ENCODE results near the gene ROBO2. TPM values are rescaled to one million over a fixed set of nuclear protein-coding genes. Genes with fewer than 3 reads are reported as not detected.

Gene ROBO2
- total RNA-seq, 2 donors from 2014 or later = not detected

DNA sequence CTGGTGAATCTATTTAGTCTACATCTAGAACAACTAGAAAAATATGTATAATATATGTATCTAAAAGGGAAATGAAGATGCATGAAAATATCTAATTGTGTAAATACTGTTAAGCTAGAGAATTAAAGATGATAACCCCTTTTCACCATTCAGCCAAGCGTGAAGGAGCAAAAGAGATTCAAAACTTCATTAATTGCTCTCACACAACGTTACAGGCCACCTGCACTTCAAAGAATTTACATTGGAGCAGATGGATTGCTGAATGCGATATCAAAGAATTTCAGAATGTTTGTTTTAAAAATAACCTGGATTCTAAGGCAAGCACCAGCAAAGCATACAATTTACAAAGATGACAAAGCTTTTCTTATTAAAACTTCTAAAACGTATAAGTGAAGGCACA, 243.2 kb downstream of the ROBO2 start:
- no peak overlapping the region for H3K27ac Mint-ChIP-seq

DNA sequence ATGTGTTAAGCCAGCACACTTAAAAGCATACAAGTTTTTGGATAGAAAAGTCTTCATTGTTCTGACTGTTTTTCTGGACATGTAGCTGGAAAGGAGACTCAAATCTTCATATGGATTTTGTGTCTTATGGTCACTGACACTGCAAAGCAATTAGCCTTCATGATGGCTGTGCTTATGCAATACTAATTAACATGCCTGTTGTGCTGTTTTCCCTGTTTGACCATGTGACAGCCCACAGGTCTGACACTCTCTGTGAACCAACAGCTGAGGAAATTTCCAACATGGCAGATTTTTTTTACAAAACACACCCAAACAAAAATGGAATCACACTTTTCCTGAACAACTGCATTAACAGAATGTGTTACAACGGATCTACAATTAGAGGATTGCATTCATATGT, 248.4 kb downstream of the ROBO2 start:
- no peak for DNase-seq
- no peaks in the 10 kb centered on the region for H3K27me3 Mint-ChIP-seq
- no peak for ATAC-seq
- H3K36me3 Mint-ChIP-seq (ENCODE audit: low read depth) = no peaks in the 10 kb centered on the region
- H3K27ac Mint-ChIP-seq = no peak overlapping the region
- no peaks in the 10 kb centered on the region for H3K4me1 Mint-ChIP-seq
- H3K9me3 ChIP-seq (ENCODE audit: control insufficient read depth, low read length, poor library complexity, severe bottlenecking) = no peaks in the 10 kb centered on the region
- no peak overlapping the region for H3K4me3 Mint-ChIP-seq

More for the DNA sequence above, 243.2 kb downstream of the ROBO2 start:
- Mint-ChIP-seq H3K27me3 (no peaks in the 10 kb centered on the region), H3K36me3 (ENCODE audit: low read depth) (no peaks in the 10 kb centered on the region), H3K4me3 (no peak overlapping the region), H3K4me1 (no peaks in the 10 kb centered on the region)
- H3K9me3 ChIP-seq (ENCODE audit: control insufficient read depth, low read length, poor library complexity, severe bottlenecking) = no peaks in the 10 kb centered on the region
- ATAC-seq = no peak
- DNase-seq = no peak

DNA sequence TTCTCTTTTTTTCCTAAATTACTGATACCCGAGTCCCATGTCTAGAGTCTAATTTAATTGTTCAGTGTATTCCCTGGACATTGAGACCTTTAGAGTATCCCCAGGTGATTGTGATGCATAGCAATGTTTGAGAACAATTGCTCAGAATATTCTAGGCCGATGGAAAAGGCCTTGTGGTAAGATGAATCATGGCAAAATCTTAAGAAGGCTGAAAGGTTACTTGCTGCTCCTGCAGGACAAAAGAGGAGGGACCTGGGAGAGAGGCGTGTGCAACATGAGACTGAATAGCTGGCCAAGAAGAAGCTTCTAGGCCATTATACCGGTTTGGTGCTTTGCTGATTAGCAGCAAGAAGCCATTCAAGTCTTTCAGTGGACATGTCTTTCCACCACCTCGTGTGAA, 256.6 kb downstream of the ROBO2 start:
- no peaks in the 10 kb centered on the region for H3K9me3 ChIP-seq (ENCODE audit: control insufficient read depth, low read length, poor library complexity, severe bottlenecking)
- H3K36me3 Mint-ChIP-seq (ENCODE audit: low read depth) = no peaks in the 10 kb centered on the region
- H3K4me1 Mint-ChIP-seq = no peaks in the 10 kb centered on the region
- H3K27ac Mint-ChIP-seq = no peak overlapping the region
- ATAC-seq (no peak), DNase-seq (no peak)
- H3K4me3 Mint-ChIP-seq = no peak overlapping the region
- no peaks in the 10 kb centered on the region for H3K27me3 Mint-ChIP-seq

DNA sequence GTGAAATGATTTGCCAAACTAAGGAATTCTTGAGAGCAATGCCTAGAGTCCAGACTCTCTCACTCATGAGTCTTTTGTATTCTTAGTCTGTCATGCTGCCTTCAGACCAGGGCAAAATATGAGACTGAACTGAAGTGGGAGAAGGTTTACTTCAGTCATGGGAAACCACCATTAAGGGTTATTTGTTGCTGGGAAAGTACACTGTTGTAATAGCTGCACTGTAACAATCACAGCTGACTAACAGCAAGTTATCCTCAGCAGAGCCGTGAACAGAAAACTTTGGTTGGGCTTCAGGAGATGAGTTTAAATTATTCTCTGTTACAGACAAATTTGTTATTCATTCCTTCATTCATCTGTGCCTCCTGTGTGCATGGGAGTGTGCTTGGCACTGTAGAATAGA, 258.5 kb downstream of the ROBO2 start:
- no peaks in the 10 kb centered on the region for H3K27me3 Mint-ChIP-seq
- H3K4me1 Mint-ChIP-seq = no peaks in the 10 kb centered on the region
- H3K27ac Mint-ChIP-seq = no peak overlapping the region
- H3K9me3 ChIP-seq (ENCODE audit: control insufficient read depth, low read length, poor library complexity, severe bottlenecking) = no peaks in the 10 kb centered on the region
- no peak for DNase-seq
- H3K4me3 Mint-ChIP-seq = no peak overlapping the region
- no peak for ATAC-seq
- H3K36me3 Mint-ChIP-seq (ENCODE audit: low read depth) = no peaks in the 10 kb centered on the region

DNA sequence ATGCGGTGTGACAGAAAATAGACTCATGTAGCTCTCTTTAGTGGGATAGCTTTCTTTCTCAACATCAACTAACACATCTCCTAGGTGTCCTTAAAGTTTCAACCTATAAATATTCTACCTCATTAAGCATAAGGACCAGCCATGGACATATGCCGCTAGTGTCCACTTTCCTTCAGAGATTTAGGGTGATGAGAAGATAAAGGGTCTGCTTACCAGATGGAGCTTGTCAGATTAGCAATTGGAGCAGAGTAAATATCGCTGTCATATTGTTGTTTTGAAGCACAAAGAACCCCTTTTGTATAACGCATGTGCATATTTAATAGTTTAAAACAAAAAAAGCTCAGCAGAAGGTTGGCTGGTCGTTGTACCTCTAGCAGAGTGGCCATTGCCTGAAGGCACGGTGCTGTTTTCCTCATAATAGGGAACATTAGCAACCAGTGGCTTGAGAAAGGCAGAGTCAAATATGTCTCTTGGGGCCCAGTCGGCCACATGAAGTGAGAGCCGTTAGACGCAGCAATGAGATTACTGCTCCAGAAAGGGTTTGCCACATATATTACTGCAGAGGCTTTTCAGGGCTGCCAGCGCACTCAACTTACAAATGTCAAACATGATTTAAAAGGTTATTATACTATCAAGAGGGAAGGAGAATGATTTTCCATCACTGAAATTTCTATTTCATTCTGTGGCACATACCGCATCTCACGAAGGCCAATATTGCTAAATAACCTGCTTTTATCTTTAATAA, 264.2 kb downstream of the ROBO2 start:
- DNase-seq = no peak

DNA sequence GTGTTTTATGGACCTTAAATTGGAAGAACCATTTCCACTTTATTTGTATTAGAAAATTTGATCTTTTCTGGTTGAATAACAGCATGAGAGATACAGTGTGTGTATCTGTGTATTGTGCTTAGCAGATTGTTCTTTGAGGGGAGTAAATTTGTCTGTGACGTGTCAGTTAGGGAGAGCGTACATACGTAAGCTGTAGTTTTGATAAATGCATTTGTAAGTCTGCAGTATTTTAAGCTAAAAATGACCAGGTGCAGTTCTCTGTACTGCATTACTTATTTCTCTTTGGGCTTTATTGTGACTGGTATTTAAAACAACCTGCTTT, 264.8 kb downstream of the ROBO2 start:
- ATAC-seq = no peak
- DNase-seq = no peak
- Mint-ChIP-seq H3K27me3 (no peaks in the 10 kb centered on the region), H3K4me3 (no peak overlapping the region), H3K36me3 (ENCODE audit: low read depth) (no peaks in the 10 kb centered on the region), H3K27ac (no peak overlapping the region), H3K4me1 (no peaks in the 10 kb centered on the region)
- H3K9me3 ChIP-seq (ENCODE audit: control insufficient read depth, low read length, poor library complexity, severe bottlenecking) = no peaks in the 10 kb centered on the region

More for the DNA sequence above, 264.2 kb downstream of the ROBO2 start:
- H3K4me3 Mint-ChIP-seq = no peak overlapping the region
- H3K27ac Mint-ChIP-seq = no peak overlapping the region
- no peaks in the 10 kb centered on the region for H3K9me3 ChIP-seq (ENCODE audit: control insufficient read depth, low read length, poor library complexity, severe bottlenecking)
- no peaks in the 10 kb centered on the region for H3K4me1 Mint-ChIP-seq
- no peaks in the 10 kb centered on the region for H3K36me3 Mint-ChIP-seq (ENCODE audit: low read depth)
- no peak for ATAC-seq
- no peaks in the 10 kb centered on the region for H3K27me3 Mint-ChIP-seq

DNA sequence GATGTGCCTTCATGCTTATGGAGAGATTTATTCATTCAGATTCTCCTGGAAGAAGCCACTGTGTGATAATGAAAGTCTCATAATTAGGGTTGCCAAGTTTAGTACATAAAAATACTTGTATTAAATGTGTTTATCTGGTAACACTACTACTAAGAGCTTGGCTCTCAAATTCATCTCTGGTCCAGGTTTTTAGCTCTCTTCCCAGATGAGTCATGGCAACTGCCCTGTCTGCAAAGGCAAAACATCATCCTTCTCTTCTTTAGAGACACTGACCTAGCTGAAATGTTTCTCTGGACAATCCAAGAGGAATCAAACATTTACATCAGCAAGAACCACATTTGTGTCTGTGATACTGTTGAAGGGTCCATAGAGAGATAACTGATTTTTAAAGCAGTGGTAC, 269.6 kb downstream of the ROBO2 start:
- DNase-seq = no peak
- H3K4me1 Mint-ChIP-seq = no peaks in the 10 kb centered on the region
- no peaks in the 10 kb centered on the region for H3K36me3 Mint-ChIP-seq (ENCODE audit: low read depth)
- no peak overlapping the region for H3K4me3 Mint-ChIP-seq
- no peak for ATAC-seq
- H3K27ac Mint-ChIP-seq = no peak overlapping the region
- no peaks in the 10 kb centered on the region for H3K9me3 ChIP-seq (ENCODE audit: control insufficient read depth, low read length, poor library complexity, severe bottlenecking)
- no peaks in the 10 kb centered on the region for H3K27me3 Mint-ChIP-seq

DNA sequence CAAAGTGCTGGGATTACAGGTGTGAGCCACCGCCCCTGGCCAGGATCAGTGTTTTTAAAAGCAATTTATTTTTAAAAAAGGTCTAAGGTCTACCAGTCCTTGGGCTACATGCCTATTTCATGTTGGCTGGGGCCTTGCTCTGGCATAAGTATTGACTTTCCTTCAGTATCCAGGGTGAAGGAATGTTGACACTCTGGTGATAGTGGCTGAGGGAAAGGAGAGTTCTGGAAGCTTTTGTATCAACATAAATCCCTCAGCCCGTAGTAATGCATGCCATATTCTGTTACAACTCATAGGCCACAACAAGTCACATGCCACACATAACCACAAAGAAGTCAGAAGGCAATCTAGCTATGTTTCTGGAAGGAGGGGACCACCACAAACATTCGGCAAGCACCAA, 273.9 kb downstream of the ROBO2 start:
- H3K36me3 Mint-ChIP-seq (ENCODE audit: low read depth) = no peaks in the 10 kb centered on the region
- H3K4me3 Mint-ChIP-seq = no peak overlapping the region
- no peaks in the 10 kb centered on the region for H3K9me3 ChIP-seq (ENCODE audit: control insufficient read depth, low read length, poor library complexity, severe bottlenecking)
- no peaks in the 10 kb centered on the region for H3K27me3 Mint-ChIP-seq
- no peaks in the 10 kb centered on the region for H3K4me1 Mint-ChIP-seq
- DNase-seq (no peak), ATAC-seq (no peak)
- H3K27ac Mint-ChIP-seq = no peak overlapping the region

DNA sequence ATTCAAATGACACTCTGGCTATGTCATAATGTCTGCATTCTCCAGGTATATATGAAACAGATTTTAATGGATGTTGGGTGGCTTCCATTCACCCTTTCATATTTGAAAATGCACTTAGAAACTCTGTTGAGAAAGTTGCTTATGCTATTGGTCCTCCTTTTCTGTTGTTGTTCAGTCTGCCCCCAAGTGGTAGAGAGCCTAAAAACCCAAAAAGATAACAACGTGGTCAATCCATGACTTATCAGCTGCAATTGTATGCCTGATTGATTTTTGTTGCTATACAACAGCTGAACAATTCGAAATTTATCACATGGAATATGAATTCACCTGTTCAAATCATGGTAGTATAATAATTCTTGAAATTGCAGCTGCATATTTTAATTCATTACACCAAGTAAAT, 279.8 kb downstream of the ROBO2 start:
- ATAC-seq = no peak
- no peak for DNase-seq
- H3K36me3 Mint-ChIP-seq (ENCODE audit: low read depth) = no peaks in the 10 kb centered on the region
- no peaks in the 10 kb centered on the region for H3K9me3 ChIP-seq (ENCODE audit: control insufficient read depth, low read length, poor library complexity, severe bottlenecking)
- H3K4me3 Mint-ChIP-seq = no peak overlapping the region
- H3K27me3 Mint-ChIP-seq = no peaks in the 10 kb centered on the region
- H3K27ac Mint-ChIP-seq = no peak overlapping the region
- no peaks in the 10 kb centered on the region for H3K4me1 Mint-ChIP-seq

DNA sequence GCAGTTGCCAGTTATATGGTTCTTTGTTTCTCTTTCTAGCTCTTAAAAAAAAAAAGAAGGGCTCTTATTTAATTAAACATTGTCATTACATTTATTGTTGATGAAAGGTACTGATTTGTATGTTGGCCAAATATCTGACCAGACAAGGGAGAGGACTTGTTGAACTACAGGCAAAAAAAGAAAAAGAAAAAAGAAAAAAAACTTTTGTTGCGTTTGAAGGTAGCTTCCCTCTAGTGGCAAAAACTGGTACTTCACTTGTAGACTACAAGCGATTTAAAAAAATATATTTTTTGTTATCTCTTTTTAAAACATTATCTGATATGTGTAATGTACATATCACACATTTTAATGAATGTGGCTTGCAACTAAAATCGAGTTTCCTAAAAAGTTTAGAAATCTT, 280.6 kb downstream of the ROBO2 start:
- Mint-ChIP-seq H3K27me3 (no peaks in the 10 kb centered on the region), H3K36me3 (ENCODE audit: low read depth) (no peaks in the 10 kb centered on the region), H3K4me3 (no peak overlapping the region), H3K27ac (no peak overlapping the region), H3K4me1 (no peaks in the 10 kb centered on the region)
- DNase-seq (no peak), ATAC-seq (no peak)
- no peaks in the 10 kb centered on the region for H3K9me3 ChIP-seq (ENCODE audit: control insufficient read depth, low read length, poor library complexity, severe bottlenecking)

DNA sequence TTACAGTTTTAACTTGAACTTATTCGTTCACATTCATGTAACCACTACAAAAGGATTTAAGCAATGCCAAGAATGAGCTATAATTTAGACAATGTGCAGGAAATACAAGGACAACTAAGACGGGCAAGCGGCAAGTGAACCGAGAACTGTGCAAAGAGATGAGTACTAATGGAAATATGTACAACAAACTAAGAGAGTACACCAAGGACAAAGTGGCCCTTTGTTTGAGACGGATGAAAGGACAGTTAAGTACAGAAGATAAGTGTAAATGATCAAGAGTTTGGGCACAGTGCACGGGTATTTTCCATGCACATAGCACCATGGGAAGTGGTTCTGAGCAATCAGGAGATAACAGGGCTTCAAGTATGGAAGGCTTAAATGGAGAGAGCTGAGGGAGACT, 281.7 kb downstream of the ROBO2 start:
- H3K9me3 ChIP-seq (ENCODE audit: control insufficient read depth, low read length, poor library complexity, severe bottlenecking) = no peaks in the 10 kb centered on the region
- Mint-ChIP-seq H3K36me3 (ENCODE audit: low read depth) (no peaks in the 10 kb centered on the region), H3K27me3 (no peaks in the 10 kb centered on the region), H3K4me1 (no peaks in the 10 kb centered on the region), H3K27ac (no peak overlapping the region), H3K4me3 (no peak overlapping the region)
- ATAC-seq (no peak), DNase-seq (no peak)

DNA sequence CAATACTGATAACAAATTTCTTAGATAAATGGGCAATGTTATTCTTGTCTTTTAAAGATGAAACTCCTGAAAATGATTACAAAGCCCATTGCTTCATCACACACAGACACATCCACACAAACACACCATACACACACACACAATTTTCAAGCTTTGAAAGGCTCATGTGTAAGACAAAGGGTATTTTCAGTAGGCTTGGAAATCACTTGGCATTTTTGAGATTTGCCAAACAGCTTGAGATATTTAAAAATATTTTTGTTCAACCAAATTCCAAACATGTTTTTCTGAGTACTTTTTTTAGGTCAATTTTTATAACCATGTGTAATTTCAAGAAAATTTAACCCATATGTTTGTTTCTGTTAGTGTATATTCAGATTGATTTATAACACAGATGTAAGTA, 283.7 kb downstream of the ROBO2 start:
- Mint-ChIP-seq H3K4me3 (no peak overlapping the region), H3K27ac (no peak overlapping the region), H3K27me3 (no peaks in the 10 kb centered on the region), H3K36me3 (ENCODE audit: low read depth) (no peaks in the 10 kb centered on the region), H3K4me1 (no peaks in the 10 kb centered on the region)
- H3K9me3 ChIP-seq (ENCODE audit: control insufficient read depth, low read length, poor library complexity, severe bottlenecking) = no peaks in the 10 kb centered on the region
- no peak for DNase-seq
- no peak for ATAC-seq

DNA sequence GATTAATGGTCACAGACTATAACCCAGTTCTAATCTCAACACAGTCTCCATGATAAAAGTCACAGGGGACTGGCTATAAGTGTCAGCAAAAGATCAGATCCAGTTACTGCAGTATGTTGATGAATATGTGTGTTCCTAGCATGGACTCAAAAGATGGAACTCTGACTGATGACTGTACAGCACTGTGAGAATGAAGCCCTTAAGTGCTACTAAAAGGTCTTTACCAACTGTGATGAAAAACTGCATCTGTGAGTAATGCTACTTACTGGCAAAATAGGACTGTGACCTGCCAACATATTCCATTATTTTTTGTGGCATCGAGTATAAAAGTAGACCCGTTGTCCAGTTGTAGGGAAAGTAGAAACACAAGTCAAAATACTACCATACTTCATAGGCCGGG, 284.2 kb downstream of the ROBO2 start:
- H3K9me3 ChIP-seq (ENCODE audit: control insufficient read depth, low read length, poor library complexity, severe bottlenecking) = no peaks in the 10 kb centered on the region
- no peak overlapping the region for H3K27ac Mint-ChIP-seq
- H3K4me3 Mint-ChIP-seq = no peak overlapping the region
- DNase-seq (no peak), ATAC-seq (no peak)
- no peaks in the 10 kb centered on the region for H3K27me3 Mint-ChIP-seq
- H3K4me1 Mint-ChIP-seq = no peaks in the 10 kb centered on the region
- H3K36me3 Mint-ChIP-seq (ENCODE audit: low read depth) = no peaks in the 10 kb centered on the region

DNA sequence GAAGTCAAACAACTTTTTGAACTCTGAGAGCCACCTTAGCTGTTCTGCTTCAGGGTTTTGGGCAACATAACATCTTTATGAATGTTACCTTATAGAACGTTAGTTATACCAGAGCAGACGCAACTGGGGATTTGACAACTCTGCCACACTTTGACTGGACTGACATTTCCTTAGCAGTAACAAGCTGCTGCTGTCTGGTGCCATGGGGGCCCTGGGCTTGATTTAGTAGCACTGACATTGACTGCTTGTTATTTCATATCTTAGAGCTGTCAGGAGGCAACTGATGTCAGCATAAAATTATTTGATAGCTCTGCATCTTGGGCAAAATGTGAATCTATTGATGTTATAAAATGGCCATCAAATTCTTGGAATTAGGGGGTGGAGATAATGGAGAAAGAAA, 285.4 kb downstream of the ROBO2 start:
- Mint-ChIP-seq H3K36me3 (ENCODE audit: low read depth) (no peaks in the 10 kb centered on the region), H3K27me3 (no peaks in the 10 kb centered on the region), H3K27ac (no peak overlapping the region), H3K4me3 (no peak overlapping the region), H3K4me1 (no peaks in the 10 kb centered on the region)
- no peaks in the 10 kb centered on the region for H3K9me3 ChIP-seq (ENCODE audit: control insufficient read depth, low read length, poor library complexity, severe bottlenecking)
- no peak for DNase-seq
- ATAC-seq = no peak
